GM12878 (cell line): ENCODE results near the gene TMEM179B. TPM values are rescaled to one million over a fixed set of nuclear protein-coding genes. Genes with fewer than 3 reads are reported as not detected.

Experiments
- ATAC-seq: fragments of 200-7000 bp; cut with Tn5 transposase; 3 replicates; pipeline ENCODE4 v1.9.1; 2020; ENCODE audit warnings: mild to moderate bottlenecking, moderate library complexity
- BruUV-seq: library from RNA; stranded (reverse); fragments of 400-500 nt; replicated peaks from 2 replicates; lab custom pipeline; 2021; lab: Mats Ljungman, UMichigan
- CTCF ChIA-PET: fragments of 300-600 bp; sonication (Branson Sonifier 250); formaldehyde crosslinking; extraction: SDS; loops from one replicate; lab custom pipeline; 2021; ENCODE audit warnings: inconsistent platforms; lab: Yijun Ruan, JAX
- POLR2A ChIA-PET: fragments of 350-600 bp; formaldehyde crosslinking; extraction: SDS; loops from one replicate; lab custom pipeline; 2021; ENCODE audit warnings: inconsistent platforms; lab: Charles Lee
- RAD21 ChIA-PET: fragments of 300-600 bp; sonication (Branson Sonifier 250); formaldehyde crosslinking; loops from one replicate; lab custom pipeline; 2023; ENCODE audit warnings: antibody characterized with exemption; ENCODE audit not compliant: unreplicated experiment; lab: Charles Lee
- SMC1A ChIA-PET: fragments of 300-600 bp; sonication (Branson Sonifier 250); formaldehyde crosslinking; loops from one replicate; lab custom pipeline; 2023; ENCODE audit not compliant: unreplicated experiment, uncharacterized antibody; lab: Charles Lee
- DNase-seq: peaks from one replicate; pipeline ENCODE4 v3.0.0-alpha.2; 2011; ENCODE audit warnings: low read depth, low spot score
- FAIRE-seq: peaks from 3 replicates; lab custom pipeline; 2011; peaks lifted over from hg19 to GRCh38; lab: Jason Lieb, UNC
- H2AFZ ChIP-seq: 2 replicates; pipeline ENCODE4 v1.6.0; 2011; ENCODE audit warnings: low read depth, low read length, control low read depth; ENCODE audit not compliant: control insufficient read depth
- H3K27ac ChIP-seq: 2 replicates; pipeline ENCODE4 v1.5.1; 2011; ENCODE audit warnings: control low read depth; ENCODE audit not compliant: control insufficient read depth, insufficient read depth
- H3K27me3 ChIP-seq, 2 experiments: replicated peaks in 1 of 2; 2 replicates each; pipeline versions ENCODE4 v1.6.0 to v1.6.1; 2011; ENCODE audit warnings: low read length in 1 of 2; ENCODE audit not compliant: control insufficient read depth in 2 of 2, insufficient read depth in 2 of 2
- H3K36me3 ChIP-seq, 2 experiments: 2 replicates each; pipeline ENCODE4 v1.5.1; 2011; ENCODE audit warnings: low read length in 1 of 2; ENCODE audit not compliant: control insufficient read depth in 2 of 2, insufficient read depth in 2 of 2
- H3K4me1 ChIP-seq: 2 replicates; pipeline ENCODE4 v1.6.1; 2011; ENCODE audit warnings: mild to moderate bottlenecking, low read length, moderate library complexity, mixed read lengths; ENCODE audit not compliant: control insufficient read depth, insufficient read depth
- H3K4me2 ChIP-seq: 2 replicates; pipeline ENCODE4 v1.6.0; 2011; ENCODE audit warnings: control low read depth; ENCODE audit not compliant: control insufficient read depth, insufficient read depth
- H3K4me3 ChIP-seq: fragments of 200-600 bp; sonication (generic); 2 replicates; pipeline ENCODE4 v1.5.1; 2016
- H3K79me2 ChIP-seq: 2 replicates; pipeline ENCODE4 v1.6.0; 2011; ENCODE audit warnings: low read length; ENCODE audit not compliant: control insufficient read depth, insufficient read depth
- H3K9ac ChIP-seq: 2 replicates; pipeline ENCODE4 v1.8.0; 2011; ENCODE audit warnings: low read length, control low read depth, mixed read lengths; ENCODE audit not compliant: control insufficient read depth, insufficient read depth
- H3K9me3 ChIP-seq: replicated peaks from 3 replicates; pipeline ENCODE4 v1.5.1; 2011; ENCODE audit warnings: mild to moderate bottlenecking, low read length; ENCODE audit not compliant: control insufficient read depth, insufficient read depth
- H4K20me1 ChIP-seq: 2 replicates; pipeline ENCODE4 v1.6.0; 2011; ENCODE audit not compliant: control insufficient read depth, insufficient read depth
- CHD1 ChIP-seq: IDR thresholded peaks from 2 replicates; pipeline ENCODE4 v1.6.1; 2012; ENCODE audit warnings: low read depth, low read length, improper control_type of control experiment
- ESRRA ChIP-seq: IDR thresholded peaks from 2 replicates; pipeline ENCODE4 v1.6.1; 2012; ENCODE audit warnings: mild to moderate bottlenecking, low read length, improper control_type of control experiment
- GABPA ChIP-seq: IDR thresholded peaks from 2 replicates; pipeline ENCODE4 v1.6.1; 2014; ENCODE audit warnings: antibody characterized with exemption, low read depth, mild to moderate bottlenecking, inconsistent platforms
- IKZF2 ChIP-seq, 2 experiments: fragments of 450-650 bp; IDR thresholded peaks; 2 replicates each; pipeline ENCODE4 v1.6.1; 2017; ENCODE audit warnings: mild to moderate bottlenecking in 2 of 2, moderate library complexity in 2 of 2
- NR2F1 ChIP-seq: fragments of 450-650 bp; conservative IDR thresholded peaks from 2 replicates; pipeline ENCODE4 v1.6.1; 2017; ENCODE audit warnings: mild to moderate bottlenecking
- RCOR1 ChIP-seq: conservative IDR thresholded peaks from 2 replicates; pipeline ENCODE4 v1.6.1; 2012; ENCODE audit warnings: low read depth, low read length, improper control_type of control experiment
- SIX5 ChIP-seq: IDR thresholded peaks from 2 replicates; pipeline ENCODE4 v1.6.1; 2011; ENCODE audit warnings: mild to moderate bottlenecking, low read depth, low read length, moderate library complexity; ENCODE audit not compliant: severe bottlenecking
- SREBF2 ChIP-seq: IDR thresholded peaks from 2 replicates; pipeline ENCODE4 v1.6.1; 2012; ENCODE audit warnings: mild to moderate bottlenecking, low read length
- ZNF217 ChIP-seq: fragments of 450-650 bp; IDR thresholded peaks from 2 replicates; pipeline ENCODE4 v1.6.1; 2017; ENCODE audit warnings: antibody characterized with exemption, mild to moderate bottlenecking
- ZSCAN29 ChIP-seq: fragments of 450-650 bp; IDR thresholded peaks from 2 replicates; pipeline ENCODE4 v1.6.1; 2017; ENCODE audit warnings: mild to moderate bottlenecking, moderate library complexity
- ZZZ3 ChIP-seq: IDR thresholded peaks from 2 replicates; pipeline ENCODE4 v1.6.1; 2011; ENCODE audit warnings: low read depth; ENCODE audit not compliant: control insufficient read depth, insufficient read length
- WGBS: methylation state at CpG from one replicate; pipeline ENCODE4 v1.1.6; 2016; ENCODE audit warnings: low lambda C conversion rate; ENCODE audit not compliant: insufficient replicate concordance, insufficient coverage; ENCODE audit errors: missing lambda C conversion rate; 5-methylcytosine and 5-hydroxymethylcytosine counted together
- in situ Hi-C: fragments of 300-500 bp; cut with MboI; formaldehyde crosslinking; loops from 9 replicates; pipeline ENCODE4 v1.14.3; 2018; ENCODE audit warnings: mixed read lengths
- intact Hi-C: fragments of 100-400 bp; cut with micrococcal nuclease; formaldehyde crosslinking; loops from one replicate; pipeline ENCODE4 v1.14.2; 2022; ENCODE audit not compliant: unreplicated experiment
- polyA plus RNA-seq, 11 experiments: library from polyadenylated mRNA; depleted of rRNA in 4 of 11; unstranded in 6 of 11; stranded (reverse) in 5 of 11; fragments of >200 nt; fragmentation: Nextera tagmentation in 4 of 11; fragmentation: Illumina TruSeq in 1 of 11; extraction: Ambion mirVana in 4 of 11; extraction: Trizol in 1 of 11; gene quantifications; 1 replicate in 1 of 11; 2 replicates in 10 of 11; pipeline versions ENCODE4 v1.2.1 to v1.2.3, GENCODE V29; 2011 to 2016; ENCODE audit warnings: inconsistent platforms in 2 of 11, missing spikeins in 2 of 11, low read depth in 1 of 11
- total RNA-seq, 4 experiments: library from RNA; depleted of rRNA in 3 of 4; stranded (reverse); fragments of >200 nt in 3 of 4; fragmentation: Illumina TruSeq in 1 of 4; extraction: Trizol in 1 of 4; gene quantifications; 2 replicates each; pipeline versions ENCODE4 v1.2.1 to v1.2.3, GENCODE V29; 2013 to 2021
- TF ChIP-seq, protein P1 (sequence below): fragments of 450-650 bp; IDR thresholded peaks from 2 replicates; pipeline ENCODE4 v1.6.1; 2016; ENCODE audit warnings: mild to moderate bottlenecking
- TF ChIP-seq, protein P2 (sequence below): IDR thresholded peaks from 2 replicates; pipeline ENCODE4 v1.6.1; 2011; ENCODE audit warnings: borderline replicate concordance, low read depth, mild to moderate bottlenecking, moderate library complexity, mixed read lengths, low read length; ENCODE audit not compliant: insufficient read depth; ENCODE audit errors: extremely low read length

The TMEM179B gene
- total and polyA plus RNA-seq, 10 of the 15 experiments (the other 5 are each of a cell fraction or from before 2014, with no cell fraction given): 21.7 to 82.4 (median 42.0) TPM

DNA sequence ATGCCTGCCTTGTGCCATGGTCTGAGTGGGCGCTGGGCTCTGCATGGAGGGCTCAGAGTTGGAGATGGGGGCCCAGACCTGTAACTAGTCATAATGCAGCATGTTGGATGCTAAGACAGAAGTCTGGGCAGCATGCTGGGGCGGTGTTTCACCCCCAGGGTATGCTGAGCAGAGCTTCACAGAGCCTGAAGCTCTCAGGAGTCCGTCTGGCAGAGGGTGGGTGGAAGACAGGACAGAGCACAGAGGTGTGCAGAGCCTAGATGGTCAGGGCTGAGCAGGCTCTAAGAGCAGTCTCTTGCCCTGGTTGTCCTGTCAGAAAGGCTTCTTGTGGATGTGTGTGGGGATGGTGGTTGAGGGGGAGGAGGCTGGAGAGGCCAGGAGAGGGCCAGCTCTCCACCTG, 8.8 kb upstream of the TMEM179B start (continued):
- TF ChIP-seq NR2F1 (no peak), ESRRA (no peak), SIX5 (no peak), ZSCAN29 (no peak), IKZF2 (IDR thresholded peaks at IDR 0.05) (no peak), ZNF217 (no peak), SREBF2 (no peak)
- TF ChIP-seq, protein P1, sequence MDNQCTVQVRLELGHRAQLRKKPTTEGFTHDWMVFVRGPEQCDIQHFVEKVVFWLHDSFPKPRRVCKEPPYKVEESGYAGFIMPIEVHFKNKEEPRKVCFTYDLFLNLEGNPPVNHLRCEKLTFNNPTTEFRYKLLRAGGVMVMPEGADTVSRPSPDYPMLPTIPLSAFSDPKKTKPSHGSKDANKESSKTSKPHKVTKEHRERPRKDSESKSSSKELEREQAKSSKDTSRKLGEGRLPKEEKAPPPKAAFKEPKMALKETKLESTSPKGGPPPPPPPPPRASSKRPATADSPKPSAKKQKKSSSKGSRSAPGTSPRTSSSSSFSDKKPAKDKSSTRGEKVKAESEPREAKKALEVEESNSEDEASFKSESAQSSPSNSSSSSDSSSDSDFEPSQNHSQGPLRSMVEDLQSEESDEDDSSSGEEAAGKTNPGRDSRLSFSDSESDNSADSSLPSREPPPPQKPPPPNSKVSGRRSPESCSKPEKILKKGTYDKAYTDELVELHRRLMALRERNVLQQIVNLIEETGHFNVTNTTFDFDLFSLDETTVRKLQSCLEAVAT: no peak
- TF ChIP-seq, protein P2, sequence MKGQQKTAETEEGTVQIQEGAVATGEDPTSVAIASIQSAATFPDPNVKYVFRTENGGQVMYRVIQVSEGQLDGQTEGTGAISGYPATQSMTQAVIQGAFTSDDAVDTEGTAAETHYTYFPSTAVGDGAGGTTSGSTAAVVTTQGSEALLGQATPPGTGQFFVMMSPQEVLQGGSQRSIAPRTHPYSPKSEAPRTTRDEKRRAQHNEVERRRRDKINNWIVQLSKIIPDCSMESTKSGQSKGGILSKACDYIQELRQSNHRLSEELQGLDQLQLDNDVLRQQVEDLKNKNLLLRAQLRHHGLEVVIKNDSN: no peak

DNA sequence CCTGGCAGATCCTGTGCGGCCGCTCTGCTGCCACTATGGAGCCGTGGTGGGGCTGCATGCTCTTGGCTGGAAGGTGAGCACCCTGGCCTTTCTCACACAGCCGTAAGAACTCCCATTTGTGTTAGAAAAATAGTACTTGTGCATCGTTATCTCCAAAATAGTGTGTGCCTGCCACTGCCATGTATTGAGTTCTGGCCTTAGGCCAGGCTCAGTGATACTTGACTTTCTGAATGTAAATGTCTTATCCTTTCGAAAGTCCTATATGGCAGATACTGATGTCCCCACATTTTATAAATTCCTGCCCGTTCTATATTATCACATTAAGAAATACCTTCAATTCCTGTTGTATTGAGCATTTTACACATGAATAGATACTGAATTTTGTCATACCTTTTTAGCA, 4.4 kb upstream of the TMEM179B start:
- in situ Hi-C loops (no loop called here), intact Hi-C loops (no loop called here)
- Histone ChIP-seq H3K9ac (no peak overlapping the region), H2AFZ (no peak overlapping the region), H3K27ac (no peak overlapping the region), H3K4me3 (no peak overlapping the region), H3K4me2 (no peak overlapping the region), H3K4me1 (no peaks in the 10 kb centered on the region; the same call in 1 of the 2 replicates), H3K27me3 (no peaks in the 10 kb centered on the region), H3K9me3 (no peaks in the 10 kb centered on the region), H3K36me3 (peaks cover 8 to 11% of the 10 kb centered on the region in 2 experiments; a peak in 3 of 4 replicates), H4K20me1 (no peaks in the 10 kb centered on the region), H3K79me2 (peaks cover 14% of the 10 kb centered on the region)
- CTCF ChIA-PET: no interaction called here
- WGBS: 99% methylated on average over 7 of the region's 7 CpGs
- DNase-seq (no peak), ATAC-seq (no peak), FAIRE-seq (no peak)
- BruUV-seq: no TSS peak
- POLR2A ChIA-PET: interaction anchor here (0.8 kb wide), 1 partner anchor 10 kb away, joined by 4 read pairs; no protein-coding TSS in a partner anchor
- TF ChIP-seq CHD1 (no peak), RCOR1 (no peak), ZZZ3 (no peak), GABPA (no peak)
- RAD21 ChIA-PET: no interaction called here
- SMC1A ChIA-PET: interaction anchor here (4.2 kb wide), 1 partner anchor 80 kb away, joined by 33 read pairs; no protein-coding TSS in a partner anchor
